Measurements from ENCODE around the gene MAPT.

The MAPT gene

GRCh38 chr17:45936610-45937009, 42.3 kb downstream of the MAPT start:
- TF ChIP-seq CREB1 (IDR thresholded peaks at IDR 0.05; ENCODE audit: low read depth) (no peak), EGR1 (IDR thresholded peaks at IDR 0.05) (no peak), TCF12 (IDR thresholded peaks at IDR 0.05; ENCODE audit: low read depth) (no peak), NFIC (IDR thresholded peaks at IDR 0.05) (no peak), CEBPB (IDR thresholded peaks at IDR 0.05) (no peak), YY1 (IDR thresholded peaks at IDR 0.05; ENCODE audit: low read depth) (no peak), FOXM1 (IDR thresholded peaks at IDR 0.05; ENCODE audit: borderline replicate concordance, low read depth) (no peak), USF1 (IDR thresholded peaks at IDR 0.05) (no peak), EP300 (IDR thresholded peaks at IDR 0.05; ENCODE audit: borderline replicate concordance) (no peak), RAD21 (IDR thresholded peaks at IDR 0.05; ENCODE audit: low read depth) (no peak), REST (IDR thresholded peaks at IDR 0.05; ENCODE audit: low read depth) (no peak), MAX (IDR thresholded peaks at IDR 0.05) (no peak)

DNA sequence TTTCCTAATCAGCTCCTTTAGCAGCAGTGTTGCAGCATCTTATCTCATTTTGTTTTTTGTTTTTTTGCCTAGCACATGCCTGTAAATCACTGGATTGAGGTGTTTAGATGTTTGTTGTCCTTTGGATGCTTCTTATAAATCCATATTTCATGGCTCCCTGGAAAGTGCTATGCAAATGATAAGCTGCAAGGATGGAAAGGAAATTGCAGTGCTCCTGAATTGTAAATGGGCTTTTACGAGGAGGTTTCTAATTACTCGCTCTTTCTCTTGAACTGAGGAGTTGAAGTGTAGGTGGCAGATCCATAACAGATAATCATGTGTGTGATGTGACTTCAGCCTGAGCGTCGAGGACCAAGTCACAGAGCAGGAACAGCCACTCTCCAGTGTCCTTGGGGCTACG, 45.0 kb downstream of the MAPT start:
- no peak for TF ChIP-seq MAX (IDR thresholded peaks at IDR 0.05)
- TF ChIP-seq RAD21 (IDR thresholded peaks at IDR 0.05; ENCODE audit: low read depth) = no peak
- no peak for TF ChIP-seq CREB1 (IDR thresholded peaks at IDR 0.05; ENCODE audit: low read depth)
- no peak for TF ChIP-seq CEBPB (IDR thresholded peaks at IDR 0.05)
- no peak for TF ChIP-seq REST (IDR thresholded peaks at IDR 0.05; ENCODE audit: low read depth)
- TF ChIP-seq USF1 (IDR thresholded peaks at IDR 0.05) = no peak
- no peak for TF ChIP-seq YY1 (IDR thresholded peaks at IDR 0.05; ENCODE audit: low read depth)
- no peak for TF ChIP-seq TCF12 (IDR thresholded peaks at IDR 0.05; ENCODE audit: low read depth)
- TF ChIP-seq EGR1 (IDR thresholded peaks at IDR 0.05) = no peak
- no peak for TF ChIP-seq ZBTB7A (IDR thresholded peaks at IDR 0.05; ENCODE audit: low read depth)
- no peak for TF ChIP-seq FOXM1 (IDR thresholded peaks at IDR 0.05; ENCODE audit: borderline replicate concordance, low read depth)
- TF ChIP-seq NFIC (IDR thresholded peaks at IDR 0.05) = no peak
- no peak for TF ChIP-seq TAF1 (IDR thresholded peaks at IDR 0.05; ENCODE audit: low read depth)
- no peak for TF ChIP-seq TEAD4 (IDR thresholded peaks at IDR 0.05)
- no peak for TF ChIP-seq EP300 (IDR thresholded peaks at IDR 0.05; ENCODE audit: borderline replicate concordance)

DNA sequence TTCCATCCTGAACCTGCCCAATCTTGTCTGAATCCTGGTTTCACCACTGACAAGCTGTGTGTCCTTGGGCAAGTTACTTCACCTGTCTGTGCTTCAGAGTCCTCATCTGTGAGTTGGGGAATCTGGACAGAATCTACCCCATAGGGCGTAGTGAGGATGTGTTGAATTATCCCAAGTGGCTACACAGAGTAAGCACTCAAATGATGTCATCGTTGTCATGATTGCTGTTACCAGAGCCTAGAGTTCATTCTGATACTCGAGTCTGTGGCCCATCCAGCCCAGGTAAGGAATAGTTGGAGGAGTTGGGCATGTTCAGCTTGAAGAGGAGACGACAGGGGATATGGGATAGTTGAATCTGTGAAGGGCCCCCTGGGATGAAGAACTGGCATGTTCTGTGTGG, 45.9 kb downstream of the MAPT start:
- TF ChIP-seq MAX (IDR thresholded peaks at IDR 0.05) = no peak
- no peak for TF ChIP-seq EP300 (IDR thresholded peaks at IDR 0.05; ENCODE audit: borderline replicate concordance)
- no peak for TF ChIP-seq EGR1 (IDR thresholded peaks at IDR 0.05)
- no peak for TF ChIP-seq TAF1 (IDR thresholded peaks at IDR 0.05; ENCODE audit: low read depth)
- no peak for TF ChIP-seq NFIC (IDR thresholded peaks at IDR 0.05)
- no peak for TF ChIP-seq USF1 (IDR thresholded peaks at IDR 0.05)
- TF ChIP-seq TCF12 (IDR thresholded peaks at IDR 0.05; ENCODE audit: low read depth) = no peak
- TF ChIP-seq REST (IDR thresholded peaks at IDR 0.05; ENCODE audit: low read depth) = no peak
- no peak for TF ChIP-seq YY1 (IDR thresholded peaks at IDR 0.05; ENCODE audit: low read depth)
- no peak for TF ChIP-seq CEBPB (IDR thresholded peaks at IDR 0.05)
- TF ChIP-seq RAD21 (IDR thresholded peaks at IDR 0.05; ENCODE audit: low read depth) = no peak
- TF ChIP-seq FOXM1 (IDR thresholded peaks at IDR 0.05; ENCODE audit: borderline replicate concordance, low read depth) = no peak
- no peak for TF ChIP-seq CREB1 (IDR thresholded peaks at IDR 0.05; ENCODE audit: low read depth)

DNA sequence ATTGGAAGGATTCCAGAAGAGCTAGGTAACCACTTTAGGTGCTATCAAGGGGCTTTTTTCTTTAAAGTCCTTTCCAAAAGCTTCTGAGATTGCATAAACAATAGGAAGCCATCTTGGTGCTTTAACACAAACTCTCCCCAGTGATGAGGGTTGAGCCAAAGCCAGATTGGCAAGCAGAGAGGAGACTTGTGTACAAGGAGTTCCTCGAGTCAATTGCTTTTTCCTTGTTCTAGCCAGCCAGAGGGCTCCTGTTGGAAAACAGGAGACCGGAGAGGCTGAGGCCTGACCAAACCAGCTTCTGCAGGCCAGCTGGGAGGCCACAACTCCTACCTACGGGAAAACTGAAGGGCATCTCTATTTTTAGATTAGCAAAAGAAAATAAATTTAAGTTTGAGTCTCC, 46.5 kb downstream of the MAPT start:
- TF ChIP-seq REST (IDR thresholded peaks at IDR 0.05; ENCODE audit: low read depth) = no peak
- no peak for TF ChIP-seq RAD21 (IDR thresholded peaks at IDR 0.05; ENCODE audit: low read depth)
- no peak for TF ChIP-seq ZBTB7A (IDR thresholded peaks at IDR 0.05; ENCODE audit: low read depth)
- no peak for TF ChIP-seq EP300 (IDR thresholded peaks at IDR 0.05; ENCODE audit: borderline replicate concordance)
- TF ChIP-seq USF1 (IDR thresholded peaks at IDR 0.05) = no peak
- no peak for TF ChIP-seq MAX (IDR thresholded peaks at IDR 0.05)
- TF ChIP-seq CREB1 (IDR thresholded peaks at IDR 0.05; ENCODE audit: low read depth) = no peak
- TF ChIP-seq NFIC (IDR thresholded peaks at IDR 0.05) = no peak
- no peak for TF ChIP-seq FOXM1 (IDR thresholded peaks at IDR 0.05; ENCODE audit: borderline replicate concordance, low read depth)
- no peak for TF ChIP-seq TAF1 (IDR thresholded peaks at IDR 0.05; ENCODE audit: low read depth)
- no peak for TF ChIP-seq YY1 (IDR thresholded peaks at IDR 0.05; ENCODE audit: low read depth)
- no peak for TF ChIP-seq CEBPB (IDR thresholded peaks at IDR 0.05)

Measured in Ishikawa (cell line).